H1 (cell line): ENCODE data around the gene VHLL. TPM values are rescaled to one million over a fixed set of nuclear protein-coding genes. Genes with fewer than 3 reads are reported as not detected.

Source experiments
- GABPA ChIP-seq: IDR thresholded peaks from 2 replicates; pipeline ENCODE4 v1.6.1; 2011; ENCODE audit warnings: mild to moderate bottlenecking, low read length, moderate library complexity, borderline replicate concordance; ENCODE audit not compliant: insufficient read depth
- HDAC6 ChIP-seq: IDR thresholded peaks from one replicate; pipeline ENCODE4 v1.7.1; 2012; ENCODE audit warnings: low read depth, mild to moderate bottlenecking, inconsistent platforms, low read length, moderate library complexity
- JUND ChIP-seq: IDR thresholded peaks from 2 replicates; pipeline ENCODE4 v1.6.1; 2011; ENCODE audit warnings: mild to moderate bottlenecking, improper control_type of control experiment, low read length
- MAFK ChIP-seq: IDR thresholded peaks from 2 replicates; pipeline ENCODE4 v1.6.1; 2012; ENCODE audit warnings: low read depth, mild to moderate bottlenecking, improper control_type of control experiment, low read length
- NANOG ChIP-seq: IDR thresholded peaks from 2 replicates; pipeline ENCODE4 v1.6.1; 2011; ENCODE audit warnings: low read length, low read depth, mild to moderate bottlenecking, inconsistent platforms; ENCODE audit not compliant: insufficient read depth, poor library complexity, severe bottlenecking
- SIRT6 ChIP-seq: IDR thresholded peaks from one replicate; pipeline ENCODE4 v1.7.1; 2012; ENCODE audit warnings: low read length, inconsistent platforms
- SP4 ChIP-seq: IDR thresholded peaks from 2 replicates; pipeline ENCODE4 v1.6.1; 2012; ENCODE audit warnings: low read length, inconsistent platforms
- SRF ChIP-seq: IDR thresholded peaks from 2 replicates; pipeline ENCODE4 v1.6.1; 2011; ENCODE audit warnings: mild to moderate bottlenecking, low read depth, low read length, moderate library complexity
- SUZ12 ChIP-seq: fragments of 200-600 bp; sonication (generic); IDR thresholded peaks from 2 replicates; pipeline ENCODE4 v1.6.1; 2012; ENCODE audit warnings: mild to moderate bottlenecking, inconsistent platforms, low read length, moderate library complexity, mixed read lengths
- TAF7 ChIP-seq: optimal IDR thresholded peaks from 2 replicates; pipeline ENCODE3; 2011; ENCODE audit warnings: low read depth, mild to moderate bottlenecking, inconsistent platforms, low read length, moderate library complexity, borderline replicate concordance
- polyA plus RNA-seq, 7 experiments: library from polyadenylated mRNA; depleted of rRNA in 3 of 7; stranded (reverse) in 5 of 7; unstranded in 2 of 7; fragments of >200 nt in 5 of 7; fragments of 200-250 nt in 2 of 7; gene quantifications; 1 replicate in 5 of 7; 2 replicates in 1 of 7; 4 replicates in 1 of 7; pipeline versions ENCODE4 v1.2.1 to v1.2.3, GENCODE V29; 2011 to 2013; ENCODE audit warnings: missing spikeins in 2 of 7, mixed read lengths in 2 of 7
- total RNA-seq: library from RNA; stranded (reverse); fragmentation: NEBNext Ultra II Directional; extraction: Animal tissue kit (Norgen Biotek cat#: 25700); gene quantifications from 2 replicates; pipeline ENCODE4 v1.2.1, GENCODE V29; 2021
- TF ChIP-seq, protein P1 (sequence below): fragments of 300-600 bp; sonication (generic); IDR thresholded peaks from 2 replicates; pipeline ENCODE4 v1.7.1; 2012; ENCODE audit warnings: low read length, moderate library complexity, mild to moderate bottlenecking, inconsistent platforms; ENCODE audit not compliant: insufficient replicate concordance

The VHLL gene
- total and polyA plus RNA-seq, 2 of the 8 experiments (the other 6 are each of a cell fraction or from before 2014, with no cell fraction given): not detected

GRCh38 chr1:156276966-156277381 is 22.1 kb downstream of the VHLL start (continued):
- TF ChIP-seq, protein P1, sequence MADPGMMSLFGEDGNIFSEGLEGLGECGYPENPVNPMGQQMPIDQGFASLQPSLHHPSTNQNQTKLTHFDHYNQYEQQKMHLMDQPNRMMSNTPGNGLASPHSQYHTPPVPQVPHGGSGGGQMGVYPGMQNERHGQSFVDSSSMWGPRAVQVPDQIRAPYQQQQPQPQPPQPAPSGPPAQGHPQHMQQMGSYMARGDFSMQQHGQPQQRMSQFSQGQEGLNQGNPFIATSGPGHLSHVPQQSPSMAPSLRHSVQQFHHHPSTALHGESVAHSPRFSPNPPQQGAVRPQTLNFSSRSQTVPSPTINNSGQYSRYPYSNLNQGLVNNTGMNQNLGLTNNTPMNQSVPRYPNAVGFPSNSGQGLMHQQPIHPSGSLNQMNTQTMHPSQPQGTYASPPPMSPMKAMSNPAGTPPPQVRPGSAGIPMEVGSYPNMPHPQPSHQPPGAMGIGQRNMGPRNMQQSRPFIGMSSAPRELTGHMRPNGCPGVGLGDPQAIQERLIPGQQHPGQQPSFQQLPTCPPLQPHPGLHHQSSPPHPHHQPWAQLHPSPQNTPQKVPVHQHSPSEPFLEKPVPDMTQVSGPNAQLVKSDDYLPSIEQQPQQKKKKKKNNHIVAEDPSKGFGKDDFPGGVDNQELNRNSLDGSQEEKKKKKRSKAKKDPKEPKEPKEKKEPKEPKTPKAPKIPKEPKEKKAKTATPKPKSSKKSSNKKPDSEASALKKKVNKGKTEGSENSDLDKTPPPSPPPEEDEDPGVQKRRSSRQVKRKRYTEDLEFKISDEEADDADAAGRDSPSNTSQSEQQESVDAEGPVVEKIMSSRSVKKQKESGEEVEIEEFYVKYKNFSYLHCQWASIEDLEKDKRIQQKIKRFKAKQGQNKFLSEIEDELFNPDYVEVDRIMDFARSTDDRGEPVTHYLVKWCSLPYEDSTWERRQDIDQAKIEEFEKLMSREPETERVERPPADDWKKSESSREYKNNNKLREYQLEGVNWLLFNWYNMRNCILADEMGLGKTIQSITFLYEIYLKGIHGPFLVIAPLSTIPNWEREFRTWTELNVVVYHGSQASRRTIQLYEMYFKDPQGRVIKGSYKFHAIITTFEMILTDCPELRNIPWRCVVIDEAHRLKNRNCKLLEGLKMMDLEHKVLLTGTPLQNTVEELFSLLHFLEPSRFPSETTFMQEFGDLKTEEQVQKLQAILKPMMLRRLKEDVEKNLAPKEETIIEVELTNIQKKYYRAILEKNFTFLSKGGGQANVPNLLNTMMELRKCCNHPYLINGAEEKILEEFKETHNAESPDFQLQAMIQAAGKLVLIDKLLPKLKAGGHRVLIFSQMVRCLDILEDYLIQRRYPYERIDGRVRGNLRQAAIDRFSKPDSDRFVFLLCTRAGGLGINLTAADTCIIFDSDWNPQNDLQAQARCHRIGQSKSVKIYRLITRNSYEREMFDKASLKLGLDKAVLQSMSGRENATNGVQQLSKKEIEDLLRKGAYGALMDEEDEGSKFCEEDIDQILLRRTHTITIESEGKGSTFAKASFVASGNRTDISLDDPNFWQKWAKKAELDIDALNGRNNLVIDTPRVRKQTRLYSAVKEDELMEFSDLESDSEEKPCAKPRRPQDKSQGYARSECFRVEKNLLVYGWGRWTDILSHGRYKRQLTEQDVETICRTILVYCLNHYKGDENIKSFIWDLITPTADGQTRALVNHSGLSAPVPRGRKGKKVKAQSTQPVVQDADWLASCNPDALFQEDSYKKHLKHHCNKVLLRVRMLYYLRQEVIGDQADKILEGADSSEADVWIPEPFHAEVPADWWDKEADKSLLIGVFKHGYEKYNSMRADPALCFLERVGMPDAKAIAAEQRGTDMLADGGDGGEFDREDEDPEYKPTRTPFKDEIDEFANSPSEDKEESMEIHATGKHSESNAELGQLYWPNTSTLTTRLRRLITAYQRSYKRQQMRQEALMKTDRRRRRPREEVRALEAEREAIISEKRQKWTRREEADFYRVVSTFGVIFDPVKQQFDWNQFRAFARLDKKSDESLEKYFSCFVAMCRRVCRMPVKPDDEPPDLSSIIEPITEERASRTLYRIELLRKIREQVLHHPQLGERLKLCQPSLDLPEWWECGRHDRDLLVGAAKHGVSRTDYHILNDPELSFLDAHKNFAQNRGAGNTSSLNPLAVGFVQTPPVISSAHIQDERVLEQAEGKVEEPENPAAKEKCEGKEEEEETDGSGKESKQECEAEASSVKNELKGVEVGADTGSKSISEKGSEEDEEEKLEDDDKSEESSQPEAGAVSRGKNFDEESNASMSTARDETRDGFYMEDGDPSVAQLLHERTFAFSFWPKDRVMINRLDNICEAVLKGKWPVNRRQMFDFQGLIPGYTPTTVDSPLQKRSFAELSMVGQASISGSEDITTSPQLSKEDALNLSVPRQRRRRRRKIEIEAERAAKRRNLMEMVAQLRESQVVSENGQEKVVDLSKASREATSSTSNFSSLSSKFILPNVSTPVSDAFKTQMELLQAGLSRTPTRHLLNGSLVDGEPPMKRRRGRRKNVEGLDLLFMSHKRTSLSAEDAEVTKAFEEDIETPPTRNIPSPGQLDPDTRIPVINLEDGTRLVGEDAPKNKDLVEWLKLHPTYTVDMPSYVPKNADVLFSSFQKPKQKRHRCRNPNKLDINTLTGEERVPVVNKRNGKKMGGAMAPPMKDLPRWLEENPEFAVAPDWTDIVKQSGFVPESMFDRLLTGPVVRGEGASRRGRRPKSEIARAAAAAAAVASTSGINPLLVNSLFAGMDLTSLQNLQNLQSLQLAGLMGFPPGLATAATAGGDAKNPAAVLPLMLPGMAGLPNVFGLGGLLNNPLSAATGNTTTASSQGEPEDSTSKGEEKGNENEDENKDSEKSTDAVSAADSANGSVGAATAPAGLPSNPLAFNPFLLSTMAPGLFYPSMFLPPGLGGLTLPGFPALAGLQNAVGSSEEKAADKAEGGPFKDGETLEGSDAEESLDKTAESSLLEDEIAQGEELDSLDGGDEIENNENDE: no peak
- TF ChIP-seq GABPA (no peak), SRF (no peak), MAFK (no peak), SP4 (no peak), SIRT6 (no peak), NANOG (no peak), JUND (no peak), TAF7 (no peak), SUZ12 (no peak), HDAC6 (no peak)
